Astrocyte of the cerebellum (primary cell): ENCODE results near the gene ELF1.

ENCODE experiments used
- DNase-seq: peaks from one replicate; pipeline ENCODE4 v3.0.0-alpha.2; 2011; ENCODE audit warnings: low read depth
- H3K4me3 ChIP-seq: 2 replicates; pipeline ENCODE4 v1.5.1; 2011; ENCODE audit warnings: mild to moderate bottlenecking, low read depth, low read length, moderate library complexity
- CTCF ChIP-seq: IDR thresholded peaks from 2 replicates; pipeline ENCODE4 v1.5.1; 2012; ENCODE audit warnings: low read length, low read depth, moderate library complexity, mild to moderate bottlenecking; ENCODE audit errors: missing control alignments
- in situ Hi-C: cut with HindIII; loops from 2 replicates; pipeline ENCODE4 v1.10.0; 2017; ENCODE audit warnings: low sequenced_read_pairs

ELF1 gene

GRCh38 chr13:41017159-41017558, 2.0 kb downstream of the ELF1 start:
- H3K4me3 ChIP-seq: no peak overlapping the region
- no peak for TF ChIP-seq CTCF
- DNase-seq: no peak
- in situ Hi-C loops: no loop called here

- in situ Hi-C loops: no loop called here
- no peak for DNase-seq
- no peak for TF ChIP-seq CTCF
- no peak overlapping the region for H3K4me3 ChIP-seq
These were observed 3.2 kb downstream of the ELF1 start for GRCh38 chr13:41015920-41016319.

DNA sequence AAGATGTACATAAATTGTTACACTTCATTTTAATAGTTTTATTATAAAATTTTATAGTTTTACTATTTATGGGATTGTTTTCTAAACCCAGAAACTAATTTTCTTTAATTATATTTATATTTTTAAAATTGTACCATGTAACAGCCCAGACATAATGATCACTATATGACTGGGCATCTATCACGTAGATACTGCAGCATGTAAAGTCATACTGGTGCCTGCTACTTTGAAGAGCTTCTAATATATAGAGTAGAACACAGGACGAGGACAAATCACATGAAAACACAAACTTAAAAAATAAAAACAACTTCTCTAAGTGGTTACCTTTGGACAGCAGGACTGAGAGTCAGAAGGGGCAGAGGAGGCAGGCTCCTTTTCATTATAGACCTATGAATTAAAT, 5.3 kb downstream of the ELF1 start:
- no peak for TF ChIP-seq CTCF
- in situ Hi-C loops: no loop called here
- no peak overlapping the region for H3K4me3 ChIP-seq
- no peak for DNase-seq

- no peak for TF ChIP-seq CTCF
- no peak overlapping the region for H3K4me3 ChIP-seq
- no peak for DNase-seq
- in situ Hi-C loops: no loop called here
These were observed 6.6 kb downstream of the ELF1 start for GRCh38 chr13:41012536-41012935.

- in situ Hi-C loops: no loop called here
- DNase-seq: no peak
- no peak overlapping the region for H3K4me3 ChIP-seq
- no peak for TF ChIP-seq CTCF
These were observed 7.6 kb downstream of the ELF1 start for GRCh38 chr13:41011382-41011956.

GRCh38 chr13:41008349-41008980, 10.7 kb downstream of the ELF1 start:
- no peak for TF ChIP-seq CTCF
- in situ Hi-C loops: no loop called here
- DNase-seq: no peak
- no peak overlapping the region for H3K4me3 ChIP-seq
